Measurements from ENCODE around the gene CFD. TPM values are rescaled to one million over a fixed set of nuclear protein-coding genes. Genes with fewer than 3 reads are reported as not detected.
A peak's percentile ranks its signal among the peaks of the same experiment; 100 is the strongest.
"Not testable (repeated sequence)": the region's sequence is repeated elsewhere in the genome, so short reads cannot be mapped to it uniquely, and the experiment has no call there.

The CFD gene
- total RNA-seq, 1 donor from 2014 or later = 162 TPM

DNA sequence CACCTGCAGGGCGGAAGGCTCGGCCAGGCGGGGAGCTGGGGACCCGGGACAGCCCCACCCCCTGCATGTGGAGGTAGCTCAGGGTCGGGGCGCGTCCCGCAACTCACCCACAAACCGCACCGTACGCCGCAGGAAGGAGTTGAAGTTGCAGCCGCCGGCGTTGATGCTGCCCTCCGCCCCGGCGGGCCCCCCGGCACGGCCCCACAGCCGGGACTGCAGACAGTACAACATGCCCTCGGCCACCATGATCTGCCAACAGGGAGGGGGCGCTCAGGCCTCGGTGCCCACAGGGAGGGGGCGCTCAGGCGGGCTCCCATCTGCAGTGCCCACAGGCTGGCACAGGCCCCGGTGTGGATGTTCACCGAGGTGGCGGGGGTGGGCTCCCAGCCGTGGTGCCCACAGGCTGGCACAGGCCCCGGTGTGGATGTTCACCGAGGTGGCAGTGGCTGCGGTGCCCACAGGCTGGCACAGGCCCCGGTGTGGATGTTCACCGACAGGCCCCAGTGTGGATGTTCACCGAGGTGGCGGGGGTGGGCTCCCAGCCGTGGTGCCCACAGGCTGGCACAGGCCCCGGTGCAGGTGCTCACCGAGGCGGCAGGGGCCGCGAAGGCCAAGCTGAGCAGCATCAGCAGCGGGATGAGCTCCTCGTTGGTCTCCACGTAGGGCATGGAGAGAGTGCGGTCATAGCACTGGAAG, 44.2 kb upstream of the CFD start:
- TF ChIP-seq, protein P1, sequence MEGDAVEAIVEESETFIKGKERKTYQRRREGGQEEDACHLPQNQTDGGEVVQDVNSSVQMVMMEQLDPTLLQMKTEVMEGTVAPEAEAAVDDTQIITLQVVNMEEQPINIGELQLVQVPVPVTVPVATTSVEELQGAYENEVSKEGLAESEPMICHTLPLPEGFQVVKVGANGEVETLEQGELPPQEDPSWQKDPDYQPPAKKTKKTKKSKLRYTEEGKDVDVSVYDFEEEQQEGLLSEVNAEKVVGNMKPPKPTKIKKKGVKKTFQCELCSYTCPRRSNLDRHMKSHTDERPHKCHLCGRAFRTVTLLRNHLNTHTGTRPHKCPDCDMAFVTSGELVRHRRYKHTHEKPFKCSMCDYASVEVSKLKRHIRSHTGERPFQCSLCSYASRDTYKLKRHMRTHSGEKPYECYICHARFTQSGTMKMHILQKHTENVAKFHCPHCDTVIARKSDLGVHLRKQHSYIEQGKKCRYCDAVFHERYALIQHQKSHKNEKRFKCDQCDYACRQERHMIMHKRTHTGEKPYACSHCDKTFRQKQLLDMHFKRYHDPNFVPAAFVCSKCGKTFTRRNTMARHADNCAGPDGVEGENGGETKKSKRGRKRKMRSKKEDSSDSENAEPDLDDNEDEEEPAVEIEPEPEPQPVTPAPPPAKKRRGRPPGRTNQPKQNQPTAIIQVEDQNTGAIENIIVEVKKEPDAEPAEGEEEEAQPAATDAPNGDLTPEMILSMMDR (IDR thresholded peaks at IDR 0.05) = no peak
- Mint-ChIP-seq H3K27ac (ENCODE audit: unreplicated experiment) (no peak overlapping the region), H3K4me3 (ENCODE audit: unreplicated experiment) (no peak overlapping the region), H3K9me3 (ENCODE audit: unreplicated experiment) (no peaks in the 10 kb centered on the region), H3K4me1 (ENCODE audit: unreplicated experiment) (no peaks in the 10 kb centered on the region), H3K27me3 (ENCODE audit: unreplicated experiment) (no peaks in the 10 kb centered on the region), H3K36me3 (ENCODE audit: unreplicated experiment) (peaks cover 15% of the 10 kb centered on the region)
- no peak for DNase-seq (ENCODE audit: extremely low spot score, unreplicated experiment)

DNA sequence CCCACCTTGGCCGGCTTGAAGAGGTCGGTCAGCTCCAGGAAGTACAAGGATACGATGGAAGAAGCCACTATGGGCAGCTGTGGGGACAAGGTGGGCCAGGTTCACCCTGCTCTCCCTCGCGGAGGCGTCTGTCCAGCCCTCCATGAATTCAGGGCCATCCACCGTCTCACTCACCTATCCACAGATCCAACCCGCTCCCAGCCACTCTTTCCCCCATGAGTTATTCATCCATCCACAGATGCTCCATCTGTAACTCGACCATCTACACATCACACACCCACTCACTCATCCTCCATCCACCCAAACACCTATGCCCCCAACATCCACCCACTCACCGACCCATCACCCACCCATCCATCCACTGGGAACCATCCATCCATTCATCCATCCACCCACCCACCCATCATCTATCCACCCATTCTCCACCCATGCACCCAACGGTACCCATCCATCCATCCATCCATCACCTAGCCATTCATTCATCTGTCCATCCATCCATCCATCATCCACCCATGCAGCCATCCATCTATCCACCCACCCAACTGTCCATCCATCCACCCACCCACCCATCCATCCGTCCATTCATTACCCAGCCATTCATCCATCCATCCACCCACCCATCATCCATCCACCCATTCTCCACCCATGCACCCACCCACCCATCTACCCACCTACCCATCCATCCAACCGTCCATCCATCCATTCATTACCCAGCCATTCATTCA, 43.5 kb upstream of the CFD start:
- peaks cover 12% of the 10 kb centered on the region for H3K36me3 Mint-ChIP-seq (ENCODE audit: unreplicated experiment)
- TF ChIP-seq, protein P1 (IDR thresholded peaks at IDR 0.05) = no peak
- H3K4me1 Mint-ChIP-seq (ENCODE audit: unreplicated experiment) = no peaks in the 10 kb centered on the region
- H3K9me3 Mint-ChIP-seq (ENCODE audit: unreplicated experiment) = no peaks in the 10 kb centered on the region
- H3K27ac Mint-ChIP-seq (ENCODE audit: unreplicated experiment) = no peak overlapping the region
- H3K27me3 Mint-ChIP-seq (ENCODE audit: unreplicated experiment) = no peaks in the 10 kb centered on the region
- no peak overlapping the region for H3K4me3 Mint-ChIP-seq (ENCODE audit: unreplicated experiment)
- DNase-seq (ENCODE audit: extremely low spot score, unreplicated experiment) = no peak

DNA sequence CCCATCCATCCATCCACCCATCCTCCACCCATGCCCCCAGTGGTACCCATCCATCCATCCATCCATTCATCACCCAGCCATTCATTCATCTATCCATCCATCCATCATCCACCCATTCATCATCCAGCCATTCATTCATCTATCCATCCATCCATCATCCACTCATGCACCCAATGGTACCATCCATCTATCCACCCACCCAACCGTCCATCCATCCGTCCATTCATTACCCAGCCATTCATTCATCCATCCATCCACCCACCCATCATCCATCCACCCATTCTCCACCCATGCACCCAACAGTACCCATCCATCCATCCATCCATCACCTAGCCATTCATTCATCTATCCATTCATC, 43.0 kb upstream of the CFD start:
- no peaks in the 10 kb centered on the region for H3K27me3 Mint-ChIP-seq (ENCODE audit: unreplicated experiment)
- no peak for DNase-seq (ENCODE audit: extremely low spot score, unreplicated experiment)
- H3K27ac Mint-ChIP-seq (ENCODE audit: unreplicated experiment) = no peak overlapping the region
- no peaks in the 10 kb centered on the region for H3K4me1 Mint-ChIP-seq (ENCODE audit: unreplicated experiment)
- no peak overlapping the region for H3K4me3 Mint-ChIP-seq (ENCODE audit: unreplicated experiment)
- no peaks in the 10 kb centered on the region for H3K9me3 Mint-ChIP-seq (ENCODE audit: unreplicated experiment)
- peaks cover 9% of the 10 kb centered on the region for H3K36me3 Mint-ChIP-seq (ENCODE audit: unreplicated experiment)
- TF ChIP-seq, protein P1 (IDR thresholded peaks at IDR 0.05) = no peak

DNA sequence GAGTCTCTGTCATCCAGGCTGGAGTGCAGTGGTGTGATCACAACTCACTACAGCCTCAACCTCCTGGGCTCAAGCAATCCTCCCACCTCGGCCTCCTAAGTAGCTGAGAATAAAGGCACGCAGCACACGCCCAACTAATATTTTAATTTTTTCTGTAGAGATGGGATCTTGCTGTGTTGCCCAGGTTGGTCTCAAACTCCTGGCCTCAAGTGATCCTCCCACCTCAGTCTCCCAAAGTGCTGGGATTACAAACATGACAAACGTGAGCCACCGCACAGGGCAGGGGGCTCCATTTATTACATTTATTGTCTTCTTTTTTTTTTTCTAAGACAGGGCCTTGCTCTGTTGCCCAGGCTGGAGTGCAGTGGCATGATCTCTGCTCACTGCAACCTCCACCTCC, 39.3 kb upstream of the CFD start:
- H3K4me3 Mint-ChIP-seq (ENCODE audit: unreplicated experiment); H3K9me3 Mint-ChIP-seq (ENCODE audit: unreplicated experiment); H3K4me1 Mint-ChIP-seq (ENCODE audit: unreplicated experiment); H3K27me3 Mint-ChIP-seq (ENCODE audit: unreplicated experiment); H3K27ac Mint-ChIP-seq (ENCODE audit: unreplicated experiment); DNase-seq (ENCODE audit: extremely low spot score, unreplicated experiment); H3K36me3 Mint-ChIP-seq (ENCODE audit: unreplicated experiment): not testable (repeated sequence)

DNA sequence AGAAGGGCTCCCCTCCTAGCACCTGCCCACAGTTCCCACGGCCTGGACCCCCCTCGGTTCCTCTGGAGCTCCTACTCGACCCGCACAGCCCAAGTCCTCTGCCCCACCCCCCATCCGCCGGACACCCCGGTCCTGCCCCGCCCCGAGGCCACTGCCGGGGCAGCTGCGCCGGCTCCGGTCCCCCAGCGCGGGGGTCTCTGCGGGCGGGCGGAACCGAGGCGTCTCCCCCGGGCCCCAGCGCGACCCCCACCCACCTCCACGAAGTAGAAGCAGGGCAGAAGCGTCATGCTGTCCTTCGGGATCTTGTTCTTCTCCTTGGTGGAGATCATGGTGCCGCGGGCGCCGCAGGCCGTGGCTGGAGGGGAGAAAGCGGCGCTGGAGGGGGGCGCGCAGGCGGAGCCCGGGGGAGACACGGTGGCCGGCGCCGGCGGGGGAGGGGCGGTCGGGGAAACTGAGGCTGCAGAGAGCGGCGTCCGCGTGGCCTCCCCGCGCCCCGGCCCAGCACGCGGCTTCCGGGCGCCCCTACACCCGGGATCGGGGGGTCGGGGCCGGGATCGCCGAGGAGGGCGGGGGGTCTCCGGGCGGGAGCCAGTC, 38.1 kb upstream of the CFD start:
- Mint-ChIP-seq H3K9me3 (ENCODE audit: unreplicated experiment) (no peaks in the 10 kb centered on the region), H3K27ac (ENCODE audit: unreplicated experiment) (no peak overlapping the region)

More for the DNA sequence above, 38.1 kb upstream of the CFD start:
- Mint-ChIP-seq H3K4me1 (ENCODE audit: unreplicated experiment) (peaks cover 5% of the 10 kb centered on the region), H3K4me3 (ENCODE audit: unreplicated experiment) (peak overlapping the region; percentile 69), H3K27me3 (ENCODE audit: unreplicated experiment) (no peaks in the 10 kb centered on the region), H3K36me3 (ENCODE audit: unreplicated experiment) (no peaks in the 10 kb centered on the region)
- TF ChIP-seq, protein P1 (IDR thresholded peaks at IDR 0.05) = no peak
- no peak for DNase-seq (ENCODE audit: extremely low spot score, unreplicated experiment)

All from osteocyte (in vitro differentiated cells).